Sigmoid colon (tissue), 7 donors: Measurements from ENCODE around the gene RAPGEF5. TPM values are rescaled to one million over a fixed set of nuclear protein-coding genes. Genes with fewer than 3 reads are reported as not detected.

ENCODE experiments used
- polyA plus RNA-seq, 3 donors: library from polyadenylated mRNA; stranded (reverse); fragments of 200-250 nt; gene quantifications; one replicate each; pipeline ENCODE4 v1.2.3, GENCODE V29; 2013
- small RNA-seq, 3 donors: library from RNA; depleted of rRNA; stranded (forward); fragments of <200 nt; gene quantifications; one replicate each; pipeline ENCODE3, GENCODE V24; 2016
- total RNA-seq, 4 donors: library from RNA; depleted of rRNA; stranded (reverse); fragments of >200 nt; gene quantifications; one replicate each; pipeline ENCODE4 v1.1.0, GENCODE V29; 2016
- donor health status: healthy with polysubstance abuse.
- donor health status: Bipolar disorder and iron deficiency.
- donor health status: healthy.

RAPGEF5 gene
- total and polyA plus RNA-seq, 7 donors = 6.0 to 17.9 (median 12.6) TPM

Small RNA genes lying within 50 kb of the gene (small RNA-seq; reads per million reads assigned to genes)
- 0 to 0.07 (median 0) reads per million in 3 donors for gene RNA5SP227

Other genes with a start within 250 kb of the RAPGEF5 start
- 1 to 10 TPM in 2 of 4 donors, under 1 TPM in 1, not detected in 1; 0.33 to 2.1 (median 1.4) TPM for gene STEAP1B, start 143.0 kb upstream of the RAPGEF5 start, total RNA-seq
- 1 to 10 TPM in 2 of 3 donors, under 1 TPM in 1; 0.69 to 1.6 (median 1.2) TPM for gene STEAP1B, start 143.0 kb upstream of the RAPGEF5 start, polyA plus RNA-seq